Myocyte (in vitro differentiated cells): ENCODE measurements around the gene SYT15B. TPM values are rescaled to one million over a fixed set of nuclear protein-coding genes. Genes with fewer than 3 reads are reported as not detected.
"Not testable (repeated sequence)": the region's sequence is repeated elsewhere in the genome, so short reads cannot be mapped to it uniquely, and the experiment has no call there.

Experiments
- DNase-seq: peaks from one replicate; pipeline ENCODE4 v3.0.0-alpha.2; 2012; ENCODE audit warnings: low read depth
- polyA plus RNA-seq: library from polyadenylated mRNA; unstranded; fragments of >200 nt; gene quantifications from one replicate; pipeline ENCODE4 v1.2.1, GENCODE V29; 2012; ENCODE audit warnings: missing spikeins
- total RNA-seq: library from RNA; depleted of rRNA; stranded (reverse); fragments of >200 nt; gene quantifications from 2 replicates; pipeline ENCODE4 v1.2.3, GENCODE V29; 2014

Gene SYT15B
- not detected in 2 replicates for total RNA-seq
- 0.44 TPM for polyA plus RNA-seq

DNA sequence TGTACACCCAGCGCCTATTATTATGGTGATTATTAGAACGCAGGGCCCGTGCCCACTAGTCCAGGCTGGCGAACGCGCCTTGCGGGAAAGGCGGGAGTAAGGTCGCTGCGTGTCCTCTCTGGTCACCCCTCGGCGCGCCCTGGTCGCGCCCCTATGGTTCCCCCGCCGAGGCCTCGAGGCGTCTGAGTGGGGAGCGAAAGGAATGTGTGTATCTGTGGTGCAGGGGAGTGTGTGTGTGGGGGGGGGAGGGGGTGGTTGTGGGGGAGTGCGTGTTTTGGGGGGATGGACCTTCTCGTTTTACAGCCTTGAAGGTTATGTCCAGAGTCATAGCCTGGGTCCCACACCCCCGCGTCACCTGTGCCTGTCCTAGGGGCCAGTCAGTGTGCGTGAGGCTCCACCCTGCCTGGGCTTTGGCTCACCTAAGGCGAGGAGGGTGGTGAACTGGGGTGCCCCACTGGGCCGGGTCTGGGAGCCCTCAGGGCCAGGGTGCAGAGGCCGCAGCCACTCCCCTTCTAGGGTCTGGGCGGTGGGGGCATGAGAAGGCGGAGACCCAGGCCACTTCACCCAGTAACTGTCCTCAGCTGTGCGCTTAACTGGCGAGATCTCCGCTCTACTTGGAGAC lies at the start of gene SYT15B:
Gene SYT15B (minus strand): TSS at position 39 of the 622 bp plus-strand sequence. CDS start 952 bp downstream, outside the sequence.
- DNase-seq: not testable (repeated sequence)

- not testable (repeated sequence) for DNase-seq
Measured at GRCh38 chr10:47779590-47779989, 16.2 kb upstream of the SYT15B start.

GRCh38 chr10:47775361-47776231 lies 12.2 kb upstream of the SYT15B start:
- DNase-seq: peak; percentile 59

GRCh38 chr10:47770745-47771144 lies 7.4 kb upstream of the SYT15B start:
- DNase-seq: not testable (repeated sequence)

DNA sequence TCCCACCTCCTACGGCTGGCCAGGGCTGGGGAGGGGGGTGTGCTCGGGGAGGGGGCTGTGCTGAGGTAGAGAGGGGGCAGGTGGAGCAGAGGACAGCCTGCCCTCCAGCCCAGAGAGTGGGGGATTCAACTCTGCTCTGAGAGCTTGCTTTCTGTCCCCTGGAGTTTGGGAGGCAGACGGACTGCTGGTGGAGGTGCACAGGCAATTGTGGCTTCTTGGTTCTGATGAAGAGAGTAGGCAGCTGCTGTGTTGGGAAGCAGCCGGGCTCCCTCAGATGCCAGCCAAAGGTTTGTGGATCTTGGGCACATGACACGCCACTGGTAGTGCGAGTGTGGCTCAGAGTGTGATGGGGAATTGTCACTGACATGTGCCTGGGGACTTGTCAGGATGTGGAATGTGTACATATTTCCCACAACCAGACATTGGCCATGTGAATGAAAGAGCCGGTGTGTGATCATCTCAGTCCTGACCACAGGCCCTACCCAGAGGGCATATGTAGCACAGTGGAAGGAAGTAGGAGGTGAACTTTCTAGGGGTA lies 5.3 kb upstream of the SYT15B start:
- DNase-seq: peak; percentile 39

DNA sequence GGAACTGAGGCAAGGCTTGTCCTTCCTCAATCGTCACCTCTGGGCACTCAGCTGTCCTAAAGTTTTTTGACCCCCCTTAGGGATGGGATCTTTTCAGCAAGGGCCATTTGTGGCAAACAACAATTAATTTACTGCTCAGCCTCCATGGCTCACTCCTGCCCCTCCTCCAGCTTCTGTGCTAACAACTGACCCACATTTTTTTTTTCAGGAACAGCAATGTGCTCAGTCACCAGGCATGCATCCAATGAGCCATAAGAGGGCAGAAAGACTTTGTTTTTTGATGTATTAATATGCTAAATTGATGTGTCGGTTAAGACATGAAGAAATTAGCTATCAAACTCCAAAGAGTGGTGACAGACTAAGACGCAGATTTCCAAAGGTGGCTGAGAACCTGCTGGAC lies 4.7 kb upstream of the SYT15B start:
- peak; percentile 1 for DNase-seq

- not testable (repeated sequence) for DNase-seq
Measured at GRCh38 chr10:47767236-47767635, 3.8 kb upstream of the SYT15B start.

GRCh38 chr10:47765232-47765631 lies 1.8 kb upstream of the SYT15B start:
- not testable (repeated sequence) for DNase-seq

DNA sequence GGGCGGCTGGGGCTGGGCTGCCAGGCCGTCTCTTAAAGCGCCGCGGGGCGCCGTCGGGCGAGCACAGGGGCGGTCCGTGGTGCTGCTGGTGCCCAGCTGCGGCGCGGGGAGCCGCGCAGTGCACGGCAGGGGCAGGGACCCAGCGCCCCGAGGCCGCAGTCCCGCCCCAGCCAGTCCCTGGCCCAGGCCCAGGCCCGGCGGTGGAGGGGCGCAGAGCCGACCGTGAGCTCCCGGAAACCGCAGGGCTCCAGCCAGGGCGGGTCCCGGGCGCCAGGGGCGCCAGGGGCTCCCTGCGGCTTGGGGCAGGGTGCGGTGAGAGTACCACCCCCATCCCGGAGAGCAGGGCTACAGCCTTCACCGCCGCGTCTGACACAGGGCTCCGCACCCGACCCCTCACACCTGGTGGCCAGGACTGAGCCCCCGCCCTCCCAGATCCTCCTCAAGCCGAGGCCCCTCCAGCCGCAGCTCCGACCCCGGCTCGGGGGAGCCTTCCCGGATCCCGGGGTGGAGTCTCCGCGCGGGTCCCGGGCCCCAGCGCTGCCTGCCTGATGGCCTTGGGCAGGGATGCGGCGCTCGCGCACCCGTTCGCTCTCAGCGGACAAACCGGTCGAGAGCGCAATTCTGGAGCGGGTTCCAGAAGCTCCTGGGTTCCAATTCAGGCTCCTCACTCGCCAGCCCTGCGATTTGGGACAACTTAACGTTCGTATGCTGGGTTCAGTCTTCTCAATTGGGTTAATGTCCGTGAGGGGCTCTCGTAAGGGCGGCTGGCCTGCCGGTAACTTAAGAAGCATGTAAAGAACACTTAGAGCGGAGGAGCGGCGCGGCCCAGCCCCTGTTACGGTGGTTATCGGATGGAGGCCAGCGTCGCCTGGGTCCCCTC lies 478 bp downstream of the SYT15B start:
- not testable (repeated sequence) for DNase-seq

GRCh38 chr10:47758855-47759254 lies 4.5 kb downstream of the SYT15B start:
- DNase-seq: not testable (repeated sequence)

GRCh38 chr10:47756169-47756568 lies 7.2 kb downstream of the SYT15B start:
- DNase-seq: not testable (repeated sequence)

DNA sequence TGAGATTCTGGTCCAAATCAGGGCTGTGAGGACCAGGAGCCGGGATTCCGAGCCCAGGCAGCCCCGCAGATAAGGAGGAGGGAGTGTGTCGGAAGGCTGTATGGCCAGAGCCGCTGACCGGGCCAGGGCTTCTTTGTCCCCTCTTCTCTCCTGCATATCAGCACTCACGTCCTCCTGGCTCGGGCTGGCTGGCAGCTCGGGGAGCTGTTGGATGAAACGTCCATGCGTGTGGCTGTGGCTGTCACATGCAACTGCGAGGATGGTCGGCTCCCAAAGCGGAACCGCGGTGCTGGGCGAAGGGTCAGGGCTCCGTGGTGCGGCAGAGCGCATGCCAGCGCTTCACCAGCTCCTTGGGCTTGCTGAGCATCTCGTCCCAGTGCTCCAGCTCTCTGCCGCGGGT lies 9.5 kb downstream of the SYT15B start:
- not testable (repeated sequence) for DNase-seq

DNA sequence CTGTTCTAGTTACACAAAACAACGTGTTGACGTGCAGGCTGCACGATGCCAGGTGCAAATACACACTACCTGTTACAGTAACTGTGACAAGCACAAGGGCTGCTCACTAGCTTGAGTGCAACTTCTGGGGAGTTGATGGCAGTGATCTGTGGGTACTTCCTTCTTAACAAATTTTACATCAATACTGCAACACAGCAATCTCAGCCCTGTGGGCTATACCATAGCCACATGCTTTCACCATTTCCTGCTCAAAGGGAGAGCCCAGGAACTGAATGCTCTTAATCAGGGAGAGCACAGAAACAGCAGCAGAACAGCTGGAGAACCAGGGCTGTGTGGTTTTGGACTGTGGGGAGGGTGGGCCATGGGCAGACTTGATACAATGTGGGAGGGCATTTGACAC lies 10.2 kb downstream of the SYT15B start:
- DNase-seq: not testable (repeated sequence)

- not testable (repeated sequence) for DNase-seq
Measured at GRCh38 chr10:47751821-47752220, 11.6 kb downstream of the SYT15B start.

GRCh38 chr10:47750360-47750759 lies 13.0 kb downstream of the SYT15B start:
- not testable (repeated sequence) for DNase-seq

GRCh38 chr10:47746780-47747376 lies 16.5 kb downstream of the SYT15B start:
- peak; percentile 2 for DNase-seq

DNA sequence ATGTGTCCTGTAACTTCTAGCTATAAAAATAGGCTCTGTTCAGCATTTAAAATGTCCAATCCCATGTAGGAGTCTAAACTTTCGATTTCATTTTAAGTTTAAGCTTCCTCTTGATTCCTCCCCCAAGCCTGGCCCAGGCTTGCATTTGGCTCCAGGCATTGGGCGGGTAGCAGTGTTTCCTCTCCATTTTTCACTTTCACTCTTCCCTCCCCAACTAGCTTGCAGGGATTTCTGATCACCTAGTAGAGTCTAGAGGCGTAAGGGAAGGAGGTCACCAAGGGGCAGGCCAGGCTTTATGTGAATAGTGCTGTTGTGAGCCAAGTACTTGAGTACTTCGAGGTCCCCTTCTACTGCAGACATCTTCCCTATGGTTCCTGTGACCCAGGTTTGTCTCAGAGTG lies 18.5 kb downstream of the SYT15B start:
- DNase-seq: not testable (repeated sequence)

GRCh38 chr10:47743611-47744550 lies 19.5 kb downstream of the SYT15B start:
- DNase-seq: peak; percentile 1

- DNase-seq: not testable (repeated sequence)
Measured at GRCh38 chr10:47740868-47741267, 22.5 kb downstream of the SYT15B start.
